ENCODE results near the gene TAF11L10. TPM values are rescaled to one million over a fixed set of nuclear protein-coding genes. Genes with fewer than 3 reads are reported as not detected.

TAF11L10 gene
- total RNA-seq = not detected in 2 replicates

DNA sequence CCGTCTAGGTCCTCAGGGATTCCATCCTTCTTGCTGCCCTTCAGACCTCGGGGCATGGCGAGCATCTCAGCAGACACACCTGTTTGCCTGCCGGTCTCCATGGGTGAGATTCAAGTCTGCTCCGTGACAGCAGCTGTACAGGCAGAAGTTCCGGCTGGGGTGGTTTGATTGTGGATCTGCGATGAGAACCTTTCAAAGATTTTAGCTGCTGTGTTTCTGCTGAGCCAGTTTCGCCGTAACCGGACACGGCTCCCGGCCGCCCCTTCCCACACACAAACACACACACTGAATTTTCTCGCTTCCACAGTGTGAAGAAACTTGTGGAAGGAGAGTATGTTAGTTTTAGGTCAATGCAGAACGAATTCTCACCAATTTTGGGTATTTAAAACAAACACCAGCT is at the start of gene TAF11L10:
Gene TAF11L10 (minus strand): TSS at position 101 of the 400 bp plus-strand sequence.

DNA sequence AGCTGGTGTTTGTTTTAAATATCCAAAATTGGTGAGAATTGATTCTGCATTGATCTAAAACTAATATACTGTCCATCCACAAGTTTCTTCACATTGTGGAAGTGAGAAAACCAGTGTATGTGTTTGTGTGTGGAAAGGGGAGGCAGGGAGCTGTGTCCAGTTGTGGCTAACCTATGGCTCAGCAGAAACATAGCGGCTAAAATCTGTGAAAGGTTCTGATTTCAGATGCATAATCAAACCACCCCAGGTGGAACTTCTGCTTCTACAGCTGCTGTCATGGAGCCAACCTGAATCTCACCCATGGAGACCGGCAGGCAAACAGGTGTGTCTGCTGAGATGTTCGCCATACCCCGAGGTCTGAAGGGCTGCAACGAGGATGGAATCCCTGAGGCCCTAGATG is 36.5 kb upstream of the TAF11L10 start, which contains the start of gene TAF11L14:
Gene TAF11L14 (plus strand): TSS at position 301 of the 400 bp plus-strand sequence.

DNA sequence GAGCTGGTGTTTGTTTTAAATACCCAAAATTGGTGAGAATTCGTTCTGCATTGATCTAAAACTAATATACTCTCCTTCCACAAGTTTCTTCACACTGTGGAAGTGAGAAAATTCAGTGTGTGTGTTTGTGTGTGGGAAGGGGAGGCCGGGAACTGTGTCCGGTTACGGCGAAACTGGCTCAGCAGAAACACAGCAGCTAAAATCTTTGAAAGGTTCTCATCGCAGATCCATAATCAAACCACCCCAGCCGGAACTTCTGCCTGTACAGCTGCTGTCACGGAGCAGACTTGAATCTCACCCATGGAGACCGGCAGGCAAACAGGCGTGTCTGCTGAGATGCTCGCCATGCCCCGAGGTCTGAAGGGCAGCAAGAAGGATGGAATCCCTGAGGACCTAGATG is 34.2 kb upstream of the TAF11L10 start, which contains the start of gene TAF11L13:
Gene TAF11L13 (plus strand): TSS at position 301 of the 400 bp plus-strand sequence.

DNA sequence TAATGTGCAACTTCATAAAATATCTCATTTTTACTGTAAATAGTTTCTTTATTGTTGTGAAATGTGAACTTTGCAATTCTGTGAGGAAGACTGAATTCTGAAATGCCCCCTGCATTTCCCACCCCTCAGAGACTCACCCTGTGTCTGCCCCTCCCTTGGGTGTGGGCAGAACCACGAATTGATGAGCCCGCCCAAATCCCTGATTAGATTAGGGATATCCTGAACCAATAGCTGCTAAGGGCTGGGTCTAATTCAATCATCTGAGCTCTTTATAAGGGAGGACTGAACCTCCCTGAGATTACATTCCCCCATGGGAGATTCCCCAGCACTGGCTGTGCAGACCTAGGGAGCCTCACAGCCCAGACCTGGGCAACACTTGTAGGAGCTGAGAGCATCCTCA is 12.5 kb upstream of the TAF11L10 start, which contains the start of gene TAF11L12:
Gene TAF11L12 (plus strand): TSS at position 301 of the 400 bp plus-strand sequence.

DNA sequence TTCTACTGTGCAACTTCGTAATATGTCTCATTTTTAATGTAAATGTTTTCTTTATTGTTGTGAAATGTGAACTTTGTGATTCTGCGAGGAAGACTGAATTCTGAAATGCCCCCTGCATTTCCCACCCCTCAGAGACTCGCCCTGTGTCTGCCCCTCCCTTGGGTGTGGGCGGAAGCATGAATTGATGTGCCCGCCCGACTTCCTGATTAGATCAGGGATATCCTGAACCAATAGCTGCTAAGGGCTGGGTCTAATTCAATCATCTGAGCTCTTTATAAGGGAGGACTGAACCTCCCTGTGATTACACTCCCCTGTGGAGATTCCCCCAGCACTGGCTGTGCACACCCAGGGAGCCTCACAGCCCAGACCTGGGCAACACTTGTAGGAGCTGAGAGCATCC is 6.3 kb upstream of the TAF11L10 start, which contains the start of gene TAF11L11:
Gene TAF11L11 (plus strand): TSS at position 304 of the 400 bp plus-strand sequence.

DNA sequence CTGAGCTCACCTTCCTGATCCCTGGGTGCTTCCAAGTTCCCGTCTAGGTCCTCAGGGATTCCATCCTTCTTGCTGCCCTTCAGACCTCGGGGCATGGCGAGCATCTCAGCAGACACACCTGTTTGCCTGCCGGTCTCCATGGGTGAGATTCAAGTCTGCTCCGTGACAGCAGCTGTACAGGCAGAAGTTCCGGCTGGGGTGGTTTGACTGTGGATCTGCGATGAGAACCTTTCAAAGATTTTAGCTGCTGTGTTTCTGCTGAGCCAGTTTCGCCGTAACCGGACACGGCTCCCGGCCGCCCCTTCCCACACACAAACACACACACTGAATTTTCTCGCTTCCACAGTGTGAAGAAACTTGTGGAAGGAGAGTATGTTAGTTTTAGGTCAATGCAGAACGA is 3.4 kb downstream of the TAF11L10 start, which contains the start of gene TAF11L9:
Gene TAF11L9 (minus strand): TSS at position 140 of the 400 bp plus-strand sequence.

DNA sequence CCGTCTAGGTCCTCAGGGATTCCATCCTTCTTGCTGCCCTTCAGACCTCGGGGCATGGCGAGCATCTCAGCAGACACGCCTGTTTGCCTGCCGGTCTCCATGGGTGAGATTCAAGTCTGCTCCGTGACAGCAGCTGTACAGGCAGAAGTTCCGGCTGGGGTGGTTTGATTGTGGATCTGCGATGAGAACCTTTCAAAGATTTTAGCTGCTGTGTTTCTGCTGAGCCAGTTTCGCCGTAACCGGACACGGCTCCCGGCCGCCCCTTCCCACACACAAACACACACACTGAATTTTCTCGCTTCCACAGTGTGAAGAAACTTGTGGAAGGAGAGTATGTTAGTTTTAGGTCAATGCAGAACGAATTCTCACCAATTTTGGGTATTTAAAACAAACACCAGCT is 6.8 kb downstream of the TAF11L10 start, which contains the start of gene TAF11L8:
Gene TAF11L8 (minus strand): TSS at position 101 of the 400 bp plus-strand sequence.

DNA sequence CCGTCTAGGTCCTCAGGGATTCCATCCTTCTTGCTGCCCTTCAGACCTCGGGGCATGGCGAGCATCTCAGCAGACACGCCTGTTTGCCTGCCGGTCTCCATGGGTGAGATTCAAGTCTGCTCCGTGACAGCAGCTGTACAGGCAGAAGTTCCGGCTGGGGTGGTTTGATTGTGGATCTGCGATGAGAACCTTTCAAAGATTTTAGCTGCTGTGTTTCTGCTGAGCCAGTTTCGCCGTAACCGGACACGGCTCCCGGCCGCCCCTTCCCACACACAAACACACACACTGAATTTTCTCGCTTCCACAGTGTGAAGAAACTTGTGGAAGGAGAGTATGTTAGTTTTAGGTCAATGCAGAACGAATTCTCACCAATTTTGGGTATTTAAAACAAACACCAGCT is 12.0 kb downstream of the TAF11L10 start, which contains the start of gene TAF11L7:
Gene TAF11L7 (minus strand): TSS at position 101 of the 400 bp plus-strand sequence.

Other genes with a start within 250 kb of the TAF11L10 start
- gene TAF11L2, start 99.6 kb downstream of the TAF11L10 start, total RNA-seq = not detected in 2 replicates
- not detected in 2 replicates for gene TAF11L3, start 79.5 kb downstream of the TAF11L10 start, total RNA-seq
- gene TAF11L4, start 76.0 kb downstream of the TAF11L10 start, total RNA-seq = not detected in 2 replicates
- gene TAF11L5, start 72.6 kb downstream of the TAF11L10 start, total RNA-seq = not detected in 2 replicates
- gene TAF11L6, start 69.2 kb downstream of the TAF11L10 start, total RNA-seq = not detected in 2 replicates
- not detected in 2 replicates for gene TAF11L7, start 12.1 kb downstream of the TAF11L10 start, total RNA-seq
- gene TAF11L8, start 6.9 kb downstream of the TAF11L10 start, total RNA-seq = not detected in 2 replicates
- not detected in 2 replicates for gene TAF11L9, start 3.4 kb downstream of the TAF11L10 start, total RNA-seq
- not detected in 2 replicates for gene TAF11L11, start 6.4 kb upstream of the TAF11L10 start, total RNA-seq
- gene TAF11L12, start 12.6 kb upstream of the TAF11L10 start, total RNA-seq = not detected in 2 replicates
- gene TAF11L13, start 34.3 kb upstream of the TAF11L10 start, total RNA-seq = not detected in 2 replicates
- not detected in 2 replicates for gene TAF11L14, start 36.6 kb upstream of the TAF11L10 start, total RNA-seq

Measured in epithelial cell of umbilical artery (primary cell).